Regular cardiac myocyte (primary cell): ENCODE results near the gene SEMA6D. TPM values are rescaled to one million over a fixed set of nuclear protein-coding genes. Genes with fewer than 3 reads are reported as not detected.

Source experiments
- total RNA-seq: library from RNA; depleted of rRNA; stranded (reverse); fragments of >200 nt; gene quantifications from 2 replicates; pipeline ENCODE4 v1.2.3, GENCODE V29; 2014

Gene SEMA6D, protein sequence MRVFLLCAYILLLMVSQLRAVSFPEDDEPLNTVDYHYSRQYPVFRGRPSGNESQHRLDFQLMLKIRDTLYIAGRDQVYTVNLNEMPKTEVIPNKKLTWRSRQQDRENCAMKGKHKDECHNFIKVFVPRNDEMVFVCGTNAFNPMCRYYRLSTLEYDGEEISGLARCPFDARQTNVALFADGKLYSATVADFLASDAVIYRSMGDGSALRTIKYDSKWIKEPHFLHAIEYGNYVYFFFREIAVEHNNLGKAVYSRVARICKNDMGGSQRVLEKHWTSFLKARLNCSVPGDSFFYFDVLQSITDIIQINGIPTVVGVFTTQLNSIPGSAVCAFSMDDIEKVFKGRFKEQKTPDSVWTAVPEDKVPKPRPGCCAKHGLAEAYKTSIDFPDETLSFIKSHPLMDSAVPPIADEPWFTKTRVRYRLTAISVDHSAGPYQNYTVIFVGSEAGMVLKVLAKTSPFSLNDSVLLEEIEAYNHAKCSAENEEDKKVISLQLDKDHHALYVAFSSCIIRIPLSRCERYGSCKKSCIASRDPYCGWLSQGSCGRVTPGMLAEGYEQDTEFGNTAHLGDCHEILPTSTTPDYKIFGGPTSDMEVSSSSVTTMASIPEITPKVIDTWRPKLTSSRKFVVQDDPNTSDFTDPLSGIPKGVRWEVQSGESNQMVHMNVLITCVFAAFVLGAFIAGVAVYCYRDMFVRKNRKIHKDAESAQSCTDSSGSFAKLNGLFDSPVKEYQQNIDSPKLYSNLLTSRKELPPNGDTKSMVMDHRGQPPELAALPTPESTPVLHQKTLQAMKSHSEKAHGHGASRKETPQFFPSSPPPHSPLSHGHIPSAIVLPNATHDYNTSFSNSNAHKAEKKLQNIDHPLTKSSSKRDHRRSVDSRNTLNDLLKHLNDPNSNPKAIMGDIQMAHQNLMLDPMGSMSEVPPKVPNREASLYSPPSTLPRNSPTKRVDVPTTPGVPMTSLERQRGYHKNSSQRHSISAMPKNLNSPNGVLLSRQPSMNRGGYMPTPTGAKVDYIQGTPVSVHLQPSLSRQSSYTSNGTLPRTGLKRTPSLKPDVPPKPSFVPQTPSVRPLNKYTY
- total RNA-seq = 9.9 and 19.6 TPM in 2 replicates

DNA sequence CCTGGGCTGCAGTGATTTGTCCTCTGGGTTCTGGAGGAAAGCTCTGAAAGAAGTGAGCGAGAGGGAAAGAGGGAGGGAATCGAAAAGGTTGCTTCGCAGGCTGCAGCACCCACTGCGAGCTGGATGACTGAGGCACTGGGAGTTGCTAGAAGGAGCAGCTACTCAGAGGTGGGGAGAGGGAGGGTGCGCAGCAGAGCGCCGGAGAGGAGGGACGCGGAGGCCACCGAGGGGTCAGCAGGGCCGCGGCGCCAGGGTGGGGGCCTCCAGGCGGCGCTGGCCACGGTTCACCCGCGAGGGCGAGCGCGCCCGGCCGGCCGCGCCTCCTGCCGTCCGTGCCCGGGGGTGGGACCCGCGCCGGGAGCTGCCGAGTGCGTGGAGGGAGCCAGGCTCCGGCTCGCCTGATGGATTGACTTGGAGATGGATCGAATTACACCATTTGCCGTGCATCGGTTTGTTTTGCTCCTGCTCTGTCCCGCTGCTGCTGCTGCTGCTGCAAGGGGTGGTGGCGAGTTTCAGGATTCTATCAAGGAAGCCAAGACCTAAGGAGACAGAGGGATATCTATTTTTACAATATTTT, at the start of gene SEMA6D:
Gene SEMA6D (plus strand): TSS at position 470 of the 577 bp plus-strand sequence. CDS start 42,294 bp downstream, outside the sequence.

